Suprapubic skin (tissue), 3 donors: Measurements from ENCODE around the gene TMEM254.

Source experiments
- CTCF ChIP-seq, 2 donors: fragments of 200-600 bp in 1 of 2; fragments of 450-650 bp in 1 of 2; sonication (generic) in 1 of 2; IDR thresholded peaks; one replicate each; pipeline ENCODE4 v1.5.1; 2016 to 2019; ENCODE audit warnings: antibody characterized with exemption in 2 of 2, mild to moderate bottlenecking in 1 of 2, moderate library complexity in 1 of 2
- EP300 ChIP-seq: sonication (generic); formaldehyde crosslinking; IDR thresholded peaks from one replicate; pipeline ENCODE4 v1.6.1; 2017; ENCODE audit warnings: antibody characterized with exemption
- POLR2A ChIP-seq, 2 donors: fragments of 450-650 bp; IDR thresholded peaks; one replicate each; pipeline ENCODE4 v1.6.1; 2017; ENCODE audit warnings: antibody characterized with exemption in 2 of 2, mild to moderate bottlenecking in 2 of 2, moderate library complexity in 2 of 2

GRCh38 chr10:80081026-80081425 is 2.6 kb downstream of the TMEM254 start:
- TF ChIP-seq POLR2A (IDR thresholded peaks at IDR 0.05): no peak
- TF ChIP-seq CTCF (IDR thresholded peaks at IDR 0.05): no peak
- no peak for TF ChIP-seq EP300
